GM12892 (cell line): ENCODE measurements around the gene OR4C6.

Experiments
- POLR2A ChIP-seq: IDR thresholded peaks from 2 replicates; pipeline ENCODE4 v1.6.1; 2011; ENCODE audit warnings: low read depth, low read length, control low read depth
- TAF1 ChIP-seq: IDR thresholded peaks from 2 replicates; pipeline ENCODE4 v1.6.1; 2011; ENCODE audit warnings: low read depth, mild to moderate bottlenecking, control low read depth, low read length, borderline replicate concordance

- TF ChIP-seq TAF1 (no peak), POLR2A (no peak)
These were observed 53.2 kb downstream of the OR4C6 start for GRCh38 chr11:55714982-55715888.
